ENCODE results near the gene SEC23A.

DNA sequence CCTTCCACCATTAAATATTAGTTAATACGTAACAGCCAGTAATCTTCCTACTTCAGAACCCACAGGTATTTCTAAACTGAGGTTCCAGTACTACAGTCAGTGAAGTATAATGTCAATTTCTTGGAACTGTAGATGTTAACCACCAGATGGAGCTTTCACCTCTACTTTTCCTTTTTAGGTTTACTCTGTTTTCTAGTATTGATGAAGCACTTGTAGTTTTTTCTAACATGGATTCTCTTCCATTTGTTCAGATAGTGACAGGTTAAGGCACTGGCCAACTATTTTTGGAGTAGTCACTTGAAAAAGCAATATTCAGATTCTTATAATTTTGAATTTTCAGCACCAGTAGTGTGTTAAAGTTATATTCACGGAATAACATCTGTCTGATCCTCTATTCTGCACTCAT is 4.6 kb upstream of the SEC23A start:
- TF ChIP-seq POLR2A (IDR thresholded peaks at IDR 0.05; ENCODE audit: low read length) (no peak), GATA1 (IDR thresholded peaks at IDR 0.05; ENCODE audit: low read depth, low read length) (no peak)
